Ascending aorta (tissue), 2 donors: Measurements from ENCODE around the gene SAMD9L. TPM values are rescaled to one million over a fixed set of nuclear protein-coding genes. Genes with fewer than 3 reads are reported as not detected.

Experiments
- DNase-seq, 2 donors: peaks; one replicate each; pipeline ENCODE4 v3.0.0-alpha.2; 2019; ENCODE audit warnings: low spot score in 2 of 2
- H3K27ac ChIP-seq, 2 donors: fragments of 200-600 bp; sonication (generic); one replicate each; pipeline ENCODE4 v1.5.1; 2016 to 2017; ENCODE audit warnings: mild to moderate bottlenecking in 1 of 2
- H3K27me3 ChIP-seq: fragments of 200-600 bp; sonication (generic); one replicate; pipeline ENCODE4 v1.5.1; 2017
- H3K36me3 ChIP-seq, 2 donors: fragments of 200-600 bp; sonication (generic); one replicate each; pipeline ENCODE4 v1.5.1; 2016
- H3K4me1 ChIP-seq, 2 donors: fragments of 200-600 bp; sonication (generic); one replicate each; pipeline ENCODE4 v1.5.1; 2016 to 2017; ENCODE audit warnings: mild to moderate bottlenecking in 1 of 2
- H3K4me3 ChIP-seq, 2 donors: fragments of 200-600 bp; sonication (generic); one replicate each; pipeline ENCODE4 v1.5.1; 2016 to 2017; ENCODE audit warnings: mild to moderate bottlenecking in 1 of 2
- H3K9me3 ChIP-seq, 2 donors: fragments of 200-600 bp; sonication (generic); one replicate each; pipeline ENCODE4 v1.5.1; 2016
- CTCF ChIP-seq, 3 experiments: fragments of 200-600 bp in 2 of 3; fragments of 450-650 bp in 1 of 3; sonication (generic) in 2 of 3; IDR thresholded peaks; one replicate each; pipeline ENCODE4 v1.5.1; 2016 to 2019; ENCODE audit warnings: antibody characterized with exemption in 3 of 3, mild to moderate bottlenecking in 1 of 3, moderate library complexity in 1 of 3
- intact Hi-C: fragments of 100-400 bp; cut with DNase I; formaldehyde crosslinking; loops from one replicate; pipeline ENCODE4 v1.15.1; 2023
- total RNA-seq: library from RNA; depleted of rRNA; stranded (reverse); fragments of >200 nt; gene quantifications from one replicate; pipeline ENCODE4 v1.1.0, GENCODE V29; 2016

Gene SAMD9L
- total RNA-seq, 1 donor from 2014 or later = 3.3 TPM

DNA sequence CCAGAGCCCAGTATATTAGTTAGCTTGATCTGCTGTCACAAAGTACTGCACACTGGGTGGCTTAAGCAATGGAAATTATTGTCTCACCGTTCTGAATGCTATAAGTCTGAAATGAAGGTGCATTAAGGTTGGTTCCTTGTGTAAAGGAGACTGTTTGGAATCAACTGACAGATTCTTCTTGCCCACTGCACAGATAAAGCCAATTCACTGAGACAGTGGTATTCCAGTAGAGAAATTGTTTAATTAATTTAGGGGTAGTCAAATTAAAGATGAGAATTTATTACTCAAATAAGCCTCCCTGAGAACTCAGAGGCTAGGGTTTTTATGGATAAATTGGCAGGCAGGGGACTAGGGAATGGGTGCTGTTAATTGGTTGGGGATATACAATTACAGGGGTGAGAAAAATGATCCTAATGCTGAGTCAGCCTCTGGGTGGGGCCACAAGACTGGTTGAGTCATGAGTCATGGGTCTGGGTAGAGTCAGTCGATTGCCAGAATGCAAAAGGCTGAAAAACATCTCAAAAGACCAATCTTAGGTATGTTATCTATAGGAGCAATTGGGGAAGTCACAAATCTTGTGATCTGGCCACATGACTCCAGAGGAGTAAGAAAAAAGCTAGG lies 23.5 kb upstream of the SAMD9L start:
- H3K27ac ChIP-seq = no peak overlapping the region
- DNase-seq = no peak
- intact Hi-C loops = no loop called here

DNA sequence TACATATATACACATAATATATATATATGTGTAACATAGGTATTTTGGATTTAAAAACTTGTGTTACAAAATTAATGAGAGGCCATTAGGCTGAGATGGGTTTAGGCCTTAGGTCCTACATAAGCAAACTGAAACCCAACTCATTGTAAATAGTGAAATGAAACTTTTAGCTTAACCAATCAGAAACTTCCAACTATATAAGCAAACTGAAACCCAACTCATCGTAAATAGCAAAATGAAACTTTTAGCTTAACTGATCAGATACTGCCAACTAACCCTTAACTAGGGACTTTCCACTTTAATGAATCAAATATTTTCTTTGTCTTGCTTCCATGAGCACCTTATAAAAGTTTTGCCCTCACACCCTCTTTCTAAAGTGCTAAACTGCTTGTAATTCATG lies 17.3 kb upstream of the SAMD9L start:
- TF ChIP-seq CTCF (IDR thresholded peaks at IDR 0.05) = no peak
- Histone ChIP-seq H3K36me3 (no peaks in the 10 kb centered on the region), H3K27ac (no peak overlapping the region), H3K9me3 (no peaks in the 10 kb centered on the region), H3K4me1 (no peaks in the 10 kb centered on the region), H3K4me3 (no peak overlapping the region), H3K27me3 (no peaks in the 10 kb centered on the region)
- intact Hi-C loops = no loop called here
- DNase-seq = no peak

More for the DNA sequence above, 23.5 kb upstream of the SAMD9L start:
- no peak for TF ChIP-seq CTCF (IDR thresholded peaks at IDR 0.05)
- H3K27me3 ChIP-seq = no peaks in the 10 kb centered on the region
- H3K4me1 ChIP-seq = no peaks in the 10 kb centered on the region
- H3K36me3 ChIP-seq = no peaks in the 10 kb centered on the region
- no peak overlapping the region for H3K4me3 ChIP-seq
- H3K9me3 ChIP-seq = peaks cover 0 to 6% of the 10 kb centered on the region in 2 donors

- Histone ChIP-seq H3K36me3 (no peaks in the 10 kb centered on the region), H3K4me1 (no peaks in the 10 kb centered on the region), H3K27ac (no peak overlapping the region), H3K27me3 (no peaks in the 10 kb centered on the region), H3K9me3 (no peaks in the 10 kb centered on the region), H3K4me3 (no peak overlapping the region)
- TF ChIP-seq CTCF (IDR thresholded peaks at IDR 0.05) = no peak
- DNase-seq = no peak
- intact Hi-C loops = no loop called here
Measured at GRCh38 chr7:93164766-93165165, 16.6 kb upstream of the SAMD9L start.

DNA sequence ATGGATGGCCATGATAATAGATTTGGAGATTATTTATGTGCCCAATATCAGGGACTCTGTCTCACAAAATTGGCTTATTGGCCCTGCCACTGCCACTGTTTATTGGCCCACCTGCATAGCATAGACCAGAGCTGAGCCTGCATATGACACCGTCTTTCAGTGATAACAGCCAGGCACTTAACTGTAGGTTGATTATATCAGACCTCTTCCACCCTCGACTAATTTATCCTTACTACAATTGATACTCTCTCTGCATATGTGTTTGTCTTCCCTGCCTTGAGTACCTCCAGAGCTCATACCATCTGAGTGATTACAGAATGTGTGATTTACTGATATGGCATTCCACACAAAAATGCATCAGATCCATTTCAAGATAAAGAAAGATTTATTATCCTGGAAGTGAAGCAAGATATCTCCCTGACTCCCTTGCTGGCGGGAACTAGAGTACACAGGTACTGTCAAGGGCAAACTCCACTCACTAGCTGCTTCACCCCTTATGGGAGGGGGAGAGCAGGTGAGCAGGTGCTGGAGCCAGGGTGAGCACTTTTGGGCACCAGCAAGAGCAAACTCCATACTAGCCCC lies 13.1 kb upstream of the SAMD9L start:
- no peaks in the 10 kb centered on the region for H3K27me3 ChIP-seq
- no peak for DNase-seq
- H3K27ac ChIP-seq = no peak overlapping the region
- no peaks in the 10 kb centered on the region for H3K4me1 ChIP-seq
- H3K9me3 ChIP-seq = no peaks in the 10 kb centered on the region
- H3K36me3 ChIP-seq = no peaks in the 10 kb centered on the region
- H3K4me3 ChIP-seq = no peak overlapping the region
- intact Hi-C loops = no loop called here
- no peak for TF ChIP-seq CTCF (IDR thresholded peaks at IDR 0.05)

- Histone ChIP-seq H3K36me3 (no peaks in the 10 kb centered on the region), H3K27ac (no peak overlapping the region), H3K9me3 (no peaks in the 10 kb centered on the region), H3K4me1 (no peaks in the 10 kb centered on the region), H3K27me3 (no peaks in the 10 kb centered on the region), H3K4me3 (no peak overlapping the region)
- intact Hi-C loops = no loop called here
- TF ChIP-seq CTCF (IDR thresholded peaks at IDR 0.05) = no peak
- no peak for DNase-seq
Measured at GRCh38 chr7:93160410-93160809, 12.2 kb upstream of the SAMD9L start.
